Lower leg skin (tissue), 3 donors: Measurements from ENCODE around the gene ENO4.

Experiments used
- POLR2A ChIP-seq, 2 donors: fragments of 450-650 bp; IDR thresholded peaks; one replicate each; pipeline ENCODE4 v1.6.1; 2016 to 2017; ENCODE audit warnings: antibody characterized with exemption in 2 of 2, mild to moderate bottlenecking in 1 of 2, moderate library complexity in 1 of 2
- TF ChIP-seq, protein P1 (sequence below), 3 donors: fragments of 450-650 bp; IDR thresholded peaks; one replicate each; pipeline ENCODE4 v1.5.1; 2016; ENCODE audit warnings: antibody characterized with exemption in 3 of 3, mild to moderate bottlenecking in 3 of 3, moderate library complexity in 2 of 3

- TF ChIP-seq, protein P1, sequence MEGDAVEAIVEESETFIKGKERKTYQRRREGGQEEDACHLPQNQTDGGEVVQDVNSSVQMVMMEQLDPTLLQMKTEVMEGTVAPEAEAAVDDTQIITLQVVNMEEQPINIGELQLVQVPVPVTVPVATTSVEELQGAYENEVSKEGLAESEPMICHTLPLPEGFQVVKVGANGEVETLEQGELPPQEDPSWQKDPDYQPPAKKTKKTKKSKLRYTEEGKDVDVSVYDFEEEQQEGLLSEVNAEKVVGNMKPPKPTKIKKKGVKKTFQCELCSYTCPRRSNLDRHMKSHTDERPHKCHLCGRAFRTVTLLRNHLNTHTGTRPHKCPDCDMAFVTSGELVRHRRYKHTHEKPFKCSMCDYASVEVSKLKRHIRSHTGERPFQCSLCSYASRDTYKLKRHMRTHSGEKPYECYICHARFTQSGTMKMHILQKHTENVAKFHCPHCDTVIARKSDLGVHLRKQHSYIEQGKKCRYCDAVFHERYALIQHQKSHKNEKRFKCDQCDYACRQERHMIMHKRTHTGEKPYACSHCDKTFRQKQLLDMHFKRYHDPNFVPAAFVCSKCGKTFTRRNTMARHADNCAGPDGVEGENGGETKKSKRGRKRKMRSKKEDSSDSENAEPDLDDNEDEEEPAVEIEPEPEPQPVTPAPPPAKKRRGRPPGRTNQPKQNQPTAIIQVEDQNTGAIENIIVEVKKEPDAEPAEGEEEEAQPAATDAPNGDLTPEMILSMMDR (IDR thresholded peaks at IDR 0.05), result no peak
- TF ChIP-seq POLR2A (IDR thresholded peaks at IDR 0.05), result no peak
Observed at GRCh38 chr10:116868198-116868676, 18.9 kb downstream of the ENO4 start.
